ENCODE measurements around the gene EXOC4. TPM values are rescaled to one million over a fixed set of nuclear protein-coding genes. Genes with fewer than 3 reads are reported as not detected.
A peak's percentile ranks its signal among the peaks of the same experiment; 100 is the strongest.

The EXOC4 gene
- total RNA-seq, 1 experiment from 2014 or later = 66.2 TPM

DNA sequence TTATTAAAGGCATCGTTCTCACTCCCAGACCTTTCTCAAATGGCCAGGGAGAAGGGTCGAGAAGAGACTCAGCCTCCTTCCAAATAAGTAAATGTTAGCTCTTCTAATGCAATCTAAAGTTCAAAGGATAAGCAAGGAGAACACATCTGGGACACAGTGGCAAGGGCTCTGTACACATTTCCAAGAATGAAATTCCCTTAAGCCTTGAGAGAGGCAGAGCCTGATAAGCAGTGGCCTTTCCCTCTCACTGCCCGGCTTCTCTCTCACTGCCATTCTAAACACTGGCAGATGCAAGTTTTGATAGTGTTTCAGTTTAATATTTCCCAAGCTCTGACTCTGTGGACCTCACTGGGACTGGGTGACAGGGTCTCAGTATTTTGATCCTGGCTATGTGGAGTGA is 35.1 kb upstream of the EXOC4 start:
- Mint-ChIP-seq H3K4me3 (ENCODE audit: unreplicated experiment) (no peak overlapping the region), H3K9me3 (ENCODE audit: unreplicated experiment) (no peaks in the 10 kb centered on the region), H3K27me3 (ENCODE audit: insufficient read depth, unreplicated experiment) (peaks cover 5% of the 10 kb centered on the region), H3K36me3 (ENCODE audit: insufficient read depth, unreplicated experiment) (no peaks in the 10 kb centered on the region), H3K4me1 (ENCODE audit: low read depth, unreplicated experiment) (no peaks in the 10 kb centered on the region), H3K27ac (ENCODE audit: unreplicated experiment) (no peak overlapping the region)
- no peaks in the 10 kb centered on the region for H3K4me1 ChIP-seq
- POLR2A ChIA-PET = no interaction called here
- TF ChIP-seq, protein P1, sequence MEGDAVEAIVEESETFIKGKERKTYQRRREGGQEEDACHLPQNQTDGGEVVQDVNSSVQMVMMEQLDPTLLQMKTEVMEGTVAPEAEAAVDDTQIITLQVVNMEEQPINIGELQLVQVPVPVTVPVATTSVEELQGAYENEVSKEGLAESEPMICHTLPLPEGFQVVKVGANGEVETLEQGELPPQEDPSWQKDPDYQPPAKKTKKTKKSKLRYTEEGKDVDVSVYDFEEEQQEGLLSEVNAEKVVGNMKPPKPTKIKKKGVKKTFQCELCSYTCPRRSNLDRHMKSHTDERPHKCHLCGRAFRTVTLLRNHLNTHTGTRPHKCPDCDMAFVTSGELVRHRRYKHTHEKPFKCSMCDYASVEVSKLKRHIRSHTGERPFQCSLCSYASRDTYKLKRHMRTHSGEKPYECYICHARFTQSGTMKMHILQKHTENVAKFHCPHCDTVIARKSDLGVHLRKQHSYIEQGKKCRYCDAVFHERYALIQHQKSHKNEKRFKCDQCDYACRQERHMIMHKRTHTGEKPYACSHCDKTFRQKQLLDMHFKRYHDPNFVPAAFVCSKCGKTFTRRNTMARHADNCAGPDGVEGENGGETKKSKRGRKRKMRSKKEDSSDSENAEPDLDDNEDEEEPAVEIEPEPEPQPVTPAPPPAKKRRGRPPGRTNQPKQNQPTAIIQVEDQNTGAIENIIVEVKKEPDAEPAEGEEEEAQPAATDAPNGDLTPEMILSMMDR (IDR thresholded peaks at IDR 0.05; ENCODE audit: insufficient read depth in 1 of 2, low read depth in 1 of 2, low read length in 1 of 2, severe bottlenecking in 1 of 2, unreplicated experiment in 1 of 2) = no peak
- no peaks in the 10 kb centered on the region for H3K27me3 ChIP-seq (replicated peaks; ENCODE audit: control insufficient read depth, insufficient read depth, low read length)
- CTCF ChIA-PET = no interaction called here
- DNase-seq = no peak
- BruUV-seq (replicated peaks) = no TSS peak
- no peaks in the 10 kb centered on the region for H3K36me3 ChIP-seq (ENCODE audit: control insufficient read depth, insufficient read depth, low read length)
- intact Hi-C loops (cut with micrococcal nuclease; ENCODE audit: unreplicated experiment) = no loop called here
- H3K4me3 ChIP-seq (ENCODE audit: low read depth, low read length) = no peak overlapping the region
- H3K9me3 ChIP-seq = 0 out of 2 replicates have a peak, but pooled peaks cover 6% of the 10 kb centered on the region

DNA sequence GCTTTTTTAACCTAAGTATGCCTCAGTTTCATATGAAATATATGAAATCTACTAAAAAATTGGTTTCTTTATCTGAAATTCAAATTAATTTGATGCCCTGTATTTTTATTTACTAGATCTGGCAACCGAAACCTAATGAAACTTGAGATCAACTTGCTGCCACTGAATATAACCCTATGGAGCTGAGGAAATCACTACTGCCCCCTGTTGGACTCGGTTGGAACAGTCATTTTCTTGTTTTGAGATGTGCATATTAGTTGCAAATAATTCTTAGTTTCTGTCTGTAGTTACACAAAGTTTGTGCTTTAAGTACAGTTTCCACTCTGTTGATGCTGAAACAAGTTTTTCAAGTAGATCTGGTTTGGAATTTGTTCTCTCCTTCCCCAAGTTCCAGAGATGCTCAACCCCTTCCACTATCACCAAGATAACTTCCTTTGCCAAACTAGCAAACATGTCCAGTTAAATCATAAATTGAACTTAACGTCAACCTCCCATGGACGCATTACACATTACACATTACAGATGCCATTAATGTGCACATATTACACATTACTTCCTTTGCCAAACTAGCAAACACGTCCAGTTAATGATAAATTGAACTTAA is 22.2 kb upstream of the EXOC4 start:
- Histone ChIP-seq H3K36me3 (ENCODE audit: control insufficient read depth, insufficient read depth, low read length) (no peaks in the 10 kb centered on the region), H3K4me3 (ENCODE audit: low read depth, low read length) (no peak overlapping the region), H3K27me3 (replicated peaks; ENCODE audit: control insufficient read depth, insufficient read depth, low read length) (no peaks in the 10 kb centered on the region), H3K4me1 (no peaks in the 10 kb centered on the region), H3K9me3 (no peaks in the 10 kb centered on the region)
- DNase-seq = peak in 1 of 2 experiments; percentile 51
- no peak overlapping the region for H3K4me3 Mint-ChIP-seq (ENCODE audit: unreplicated experiment)
- POLR2A ChIA-PET = no interaction called here
- no TSS peak for BruUV-seq (replicated peaks)
- intact Hi-C loops (cut with micrococcal nuclease; ENCODE audit: unreplicated experiment) = loop anchor here (1.0 to 5.0 kb wide), 2 partner anchors 202 to 299 kb away; no protein-coding TSS in a partner anchor
- no peaks in the 10 kb centered on the region for H3K36me3 Mint-ChIP-seq (ENCODE audit: insufficient read depth, unreplicated experiment)
- H3K4me1 Mint-ChIP-seq (ENCODE audit: low read depth, unreplicated experiment) = no peaks in the 10 kb centered on the region
- CTCF ChIA-PET = no interaction called here
- TF ChIP-seq, protein P1 (IDR thresholded peaks at IDR 0.05; ENCODE audit: insufficient read depth in 1 of 2, low read depth in 1 of 2, low read length in 1 of 2, severe bottlenecking in 1 of 2, unreplicated experiment in 1 of 2) = peak; percentile 39 to 61
- H3K27me3 Mint-ChIP-seq (ENCODE audit: insufficient read depth, unreplicated experiment) = peaks cover 12% of the 10 kb centered on the region
- H3K9me3 Mint-ChIP-seq (ENCODE audit: unreplicated experiment) = no peaks in the 10 kb centered on the region
- H3K27ac Mint-ChIP-seq (ENCODE audit: unreplicated experiment) = no peak overlapping the region

DNA sequence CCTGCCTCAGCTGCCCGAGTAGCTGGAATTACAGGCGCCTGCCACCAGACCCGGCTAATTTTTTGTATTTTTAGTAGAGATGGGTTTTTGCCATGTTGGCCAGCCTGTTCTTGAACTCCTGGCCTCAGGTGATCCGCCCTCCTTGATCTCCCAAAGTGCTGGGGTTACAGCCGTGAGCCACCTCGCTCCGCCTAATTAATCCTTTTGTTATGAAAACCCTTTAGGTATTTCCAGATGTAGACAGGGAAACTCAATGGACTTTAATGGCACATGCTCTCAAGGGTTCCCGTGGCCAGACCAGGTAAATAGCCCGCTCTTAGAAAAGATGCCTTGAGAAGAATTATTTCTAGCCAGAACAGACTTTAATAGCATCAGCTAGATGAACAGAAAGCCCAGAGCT is 19.7 kb upstream of the EXOC4 start:
- DNase-seq = no peak
- no peaks in the 10 kb centered on the region for H3K36me3 ChIP-seq (ENCODE audit: control insufficient read depth, insufficient read depth, low read length)
- Mint-ChIP-seq H3K27me3 (ENCODE audit: insufficient read depth, unreplicated experiment) (peaks cover 12% of the 10 kb centered on the region), H3K4me3 (ENCODE audit: unreplicated experiment) (no peak overlapping the region), H3K9me3 (ENCODE audit: unreplicated experiment) (no peaks in the 10 kb centered on the region), H3K36me3 (ENCODE audit: insufficient read depth, unreplicated experiment) (no peaks in the 10 kb centered on the region), H3K27ac (ENCODE audit: unreplicated experiment) (no peak overlapping the region), H3K4me1 (ENCODE audit: low read depth, unreplicated experiment) (no peaks in the 10 kb centered on the region)
- no peaks in the 10 kb centered on the region for H3K27me3 ChIP-seq (replicated peaks; ENCODE audit: control insufficient read depth, insufficient read depth, low read length)
- no peak overlapping the region for H3K4me3 ChIP-seq (ENCODE audit: low read depth, low read length)
- no TSS peak for BruUV-seq (replicated peaks)
- no peaks in the 10 kb centered on the region for H3K9me3 ChIP-seq
- TF ChIP-seq, protein P1 (IDR thresholded peaks at IDR 0.05; ENCODE audit: insufficient read depth in 1 of 2, low read depth in 1 of 2, low read length in 1 of 2, severe bottlenecking in 1 of 2, unreplicated experiment in 1 of 2) = no peak
- no peaks in the 10 kb centered on the region for H3K4me1 ChIP-seq
- intact Hi-C loops (cut with micrococcal nuclease; ENCODE audit: unreplicated experiment) = loop anchor here (5.0 kb wide), 1 partner anchor 199 kb away; no protein-coding TSS in a partner anchor
- CTCF ChIA-PET = no interaction called here
- POLR2A ChIA-PET = no interaction called here
